Fibroblast of upper back skin (primary cell): ENCODE measurements around the gene WDR88.
"Not testable (repeated sequence)": the region's sequence is repeated elsewhere in the genome, so short reads cannot be mapped to it uniquely, and the experiment has no call there.

Experiments
- DNase-seq: peaks from one replicate; pipeline ENCODE4 v3.0.0-alpha.2; 2013

WDR88 gene

DNA sequence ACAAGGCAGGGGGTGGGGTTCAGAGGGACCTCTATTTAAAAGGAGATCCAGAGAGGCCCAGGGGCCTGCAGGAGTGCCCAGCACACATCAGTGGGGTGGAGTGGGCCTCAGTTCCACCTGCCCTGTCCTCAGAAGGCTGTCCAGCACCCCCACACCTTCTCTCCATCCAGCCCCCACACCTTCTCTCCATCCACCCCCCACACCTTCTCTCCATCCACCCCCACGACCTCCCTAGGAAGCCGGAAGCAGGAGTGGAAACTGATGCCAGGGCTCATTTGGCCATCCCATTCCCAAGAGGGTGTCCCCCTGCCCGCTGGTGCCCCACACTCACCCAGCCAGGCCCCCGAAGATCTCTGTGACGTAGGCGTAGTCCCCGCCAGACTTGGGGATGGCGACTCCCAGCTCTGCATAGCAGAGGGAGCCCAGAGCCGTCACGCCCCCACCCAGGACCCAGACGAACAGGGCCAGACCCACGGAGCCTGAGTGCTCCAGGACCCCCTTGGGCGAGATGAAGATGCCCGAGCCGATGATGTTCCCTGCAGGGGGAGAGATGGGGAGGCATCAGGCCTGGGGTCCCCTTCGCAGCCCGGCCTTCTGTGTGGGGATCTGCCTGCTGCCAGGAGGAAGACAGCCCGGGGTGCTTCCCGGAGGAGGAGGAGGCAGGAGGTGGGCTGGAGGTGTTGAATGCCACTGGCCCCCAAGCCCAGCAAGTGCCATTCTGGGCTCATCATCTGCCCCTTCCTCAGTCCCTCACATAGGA is 83.7 kb downstream of the WDR88 start:
- no peak for DNase-seq

DNA sequence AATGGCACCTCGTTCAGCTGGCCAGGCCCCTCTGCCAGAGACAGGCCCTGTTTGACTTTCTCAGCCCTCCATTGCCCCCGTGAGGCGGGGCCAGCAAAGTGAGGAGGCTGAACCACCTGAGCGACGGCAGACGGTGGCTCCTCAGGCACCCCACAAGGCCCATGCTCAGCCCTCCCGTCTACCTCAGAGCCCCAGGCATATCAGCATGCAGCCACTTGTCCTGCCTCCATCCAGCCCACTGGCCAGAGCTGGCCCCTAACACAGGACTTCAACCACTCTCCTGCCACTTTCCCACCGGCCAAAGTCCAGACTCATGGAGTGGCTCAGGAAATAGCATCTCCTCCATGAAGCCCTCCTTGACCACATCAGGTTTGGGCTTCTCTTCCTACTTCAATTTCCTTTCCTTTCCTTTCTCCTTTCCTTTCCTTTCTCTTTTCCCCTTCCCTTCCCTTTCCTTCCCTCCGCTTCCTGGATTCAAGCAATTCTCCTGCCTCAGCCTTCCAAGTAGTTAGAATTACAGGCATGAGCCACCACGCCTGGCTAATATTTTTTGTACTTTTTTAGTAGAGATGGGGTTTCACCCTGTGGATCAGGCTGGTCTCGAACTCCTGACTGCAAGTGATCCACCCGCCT is 84.4 kb downstream of the WDR88 start:
- no peak for DNase-seq

DNA sequence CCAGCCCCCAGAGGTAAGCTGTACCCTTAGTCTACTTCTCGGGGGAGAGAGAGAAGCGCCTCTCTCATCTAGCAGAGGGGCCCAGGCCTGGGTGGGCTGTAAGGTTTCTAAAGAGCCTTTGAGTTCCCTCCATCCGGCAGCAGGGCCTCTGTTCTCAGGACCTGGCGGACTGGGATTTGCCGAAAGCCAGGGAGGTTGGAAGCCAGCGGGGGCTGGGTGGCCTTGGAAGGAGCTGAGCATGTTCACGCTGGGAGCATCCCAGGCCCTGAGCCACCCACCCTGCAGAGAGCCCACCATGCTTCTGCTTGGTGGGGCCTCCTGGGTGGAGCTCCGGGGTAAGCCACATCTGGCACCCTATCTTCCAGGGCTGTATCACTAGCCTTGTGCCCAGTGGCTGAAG is 86.0 kb downstream of the WDR88 start:
- no peak for DNase-seq

GRCh38 chr19:33219261-33219815 is 87.4 kb downstream of the WDR88 start:
- DNase-seq = no peak

DNA sequence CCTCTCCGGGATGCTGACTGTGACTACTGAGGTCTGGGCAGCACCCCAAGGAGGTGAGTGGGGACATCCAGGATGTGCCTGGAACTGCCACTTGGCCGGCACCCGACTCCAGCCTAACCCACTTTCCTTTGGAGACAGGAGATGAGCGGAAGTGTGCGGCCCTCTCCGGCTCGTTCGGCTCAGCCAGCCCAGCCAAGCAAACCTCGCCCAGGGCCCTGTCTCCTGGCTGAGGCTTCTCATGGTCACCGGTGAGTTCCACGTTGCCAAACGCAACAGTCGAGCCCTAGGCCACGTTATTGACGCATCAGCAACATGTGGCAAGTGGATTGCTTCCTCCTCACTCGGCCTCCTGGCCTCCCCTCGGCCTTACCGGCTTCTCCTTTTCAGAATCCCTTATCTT is 88.2 kb downstream of the WDR88 start:
- no peak for DNase-seq

GRCh38 chr19:33220735-33221134 is 88.8 kb downstream of the WDR88 start:
- no peak for DNase-seq

DNA sequence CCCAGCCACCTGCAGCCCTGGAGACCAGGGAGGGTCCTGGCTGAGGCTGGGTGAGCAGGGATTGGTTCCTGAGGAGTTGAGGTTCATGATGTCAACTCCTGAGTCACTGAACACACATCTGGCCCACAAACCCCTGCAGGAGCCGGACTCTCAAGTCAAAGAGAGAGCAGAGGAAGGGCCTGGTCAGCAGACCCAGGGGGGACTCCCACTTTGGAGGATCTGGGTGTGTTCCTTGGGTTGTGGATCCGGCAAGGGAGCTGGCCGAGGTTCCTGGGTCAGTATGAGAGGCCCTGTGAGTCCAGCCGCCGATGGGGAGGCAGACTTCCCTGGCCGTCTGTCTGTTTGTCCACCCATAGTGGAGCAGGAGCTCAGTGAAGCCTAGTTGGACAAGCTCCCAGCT is 89.7 kb downstream of the WDR88 start:
- DNase-seq = no peak

GRCh38 chr19:33222255-33222654 is 90.3 kb downstream of the WDR88 start:
- DNase-seq = not testable (repeated sequence)

GRCh38 chr19:33224694-33225457 is 93.0 kb downstream of the WDR88 start:
- no peak for DNase-seq
